WTC11 (cell line): ENCODE measurements around the gene AGBL4.
"Not testable (repeated sequence)": the region's sequence is repeated elsewhere in the genome, so short reads cannot be mapped to it uniquely, and the experiment has no call there.

ENCODE experiments used
- CTCF ChIP-seq: fragments of 200-600 bp; IDR thresholded peaks from 2 replicates; pipeline ENCODE4 v1.8.0; 2022; ENCODE audit warnings: antibody characterized with exemption
- JUN ChIP-seq: sonication (generic); formaldehyde crosslinking; IDR thresholded peaks from 2 replicates; pipeline ENCODE4 v1.8.0; 2023; ENCODE audit warnings: mild to moderate bottlenecking, missing genetic modification reagents
- SP1 ChIP-seq: sonication (generic); formaldehyde crosslinking; conservative IDR thresholded peaks from 2 replicates; pipeline ENCODE4 v1.8.1; 2022; ENCODE audit warnings: missing genetic modification reagents
- TF ChIP-seq, protein P1 (sequence below): sonication (generic); formaldehyde crosslinking; IDR thresholded peaks from 2 replicates; pipeline ENCODE4 v1.8.1; 2022; ENCODE audit warnings: low read depth, missing genetic modification reagents, borderline replicate concordance
- TF ChIP-seq, protein P2 (sequence below): sonication (generic); formaldehyde crosslinking; IDR thresholded peaks from 2 replicates; pipeline ENCODE4 v1.8.1; 2022; ENCODE audit warnings: low read depth, mild to moderate bottlenecking, moderate library complexity, missing genetic modification reagents, borderline replicate concordance

- TF ChIP-seq JUN (CRISPR knock-in tag); CTCF; SP1 (CRISPR knock-in tag): not testable (repeated sequence)
- TF ChIP-seq, protein P1, sequence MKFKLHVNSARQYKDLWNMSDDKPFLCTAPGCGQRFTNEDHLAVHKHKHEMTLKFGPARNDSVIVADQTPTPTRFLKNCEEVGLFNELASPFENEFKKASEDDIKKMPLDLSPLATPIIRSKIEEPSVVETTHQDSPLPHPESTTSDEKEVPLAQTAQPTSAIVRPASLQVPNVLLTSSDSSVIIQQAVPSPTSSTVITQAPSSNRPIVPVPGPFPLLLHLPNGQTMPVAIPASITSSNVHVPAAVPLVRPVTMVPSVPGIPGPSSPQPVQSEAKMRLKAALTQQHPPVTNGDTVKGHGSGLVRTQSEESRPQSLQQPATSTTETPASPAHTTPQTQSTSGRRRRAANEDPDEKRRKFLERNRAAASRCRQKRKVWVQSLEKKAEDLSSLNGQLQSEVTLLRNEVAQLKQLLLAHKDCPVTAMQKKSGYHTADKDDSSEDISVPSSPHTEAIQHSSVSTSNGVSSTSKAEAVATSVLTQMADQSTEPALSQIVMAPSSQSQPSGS (CRISPR knock-in tag): not testable (repeated sequence)
- TF ChIP-seq, protein P2, sequence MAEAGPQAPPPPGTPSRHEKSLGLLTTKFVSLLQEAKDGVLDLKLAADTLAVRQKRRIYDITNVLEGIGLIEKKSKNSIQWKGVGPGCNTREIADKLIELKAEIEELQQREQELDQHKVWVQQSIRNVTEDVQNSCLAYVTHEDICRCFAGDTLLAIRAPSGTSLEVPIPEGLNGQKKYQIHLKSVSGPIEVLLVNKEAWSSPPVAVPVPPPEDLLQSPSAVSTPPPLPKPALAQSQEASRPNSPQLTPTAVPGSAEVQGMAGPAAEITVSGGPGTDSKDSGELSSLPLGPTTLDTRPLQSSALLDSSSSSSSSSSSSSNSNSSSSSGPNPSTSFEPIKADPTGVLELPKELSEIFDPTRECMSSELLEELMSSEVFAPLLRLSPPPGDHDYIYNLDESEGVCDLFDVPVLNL (CRISPR knock-in tag): not testable (repeated sequence)
Observed at GRCh38 chr1:49915301-49915700, 108.5 kb downstream of the AGBL4 start.
